HepG2 (cell line): ENCODE data around the gene CTNNBIP1. TPM values are rescaled to one million over a fixed set of nuclear protein-coding genes. Genes with fewer than 3 reads are reported as not detected.
A peak's percentile ranks its signal among the peaks of the same experiment; 100 is the strongest.

Experiments used
- ATAC-seq: fragments of 200-7000 bp; cut with Tn5 transposase; 3 replicates; pipeline ENCODE4 v1.9.1; 2020; ENCODE audit warnings: mild to moderate bottlenecking, moderate library complexity
- BruUV-seq: library from RNA; stranded (reverse); fragments of 400-500 nt; replicated peaks from 2 replicates; lab custom pipeline; 2021; lab: Mats Ljungman, UMichigan
- CTCF ChIA-PET: fragments of 300-600 bp; formaldehyde crosslinking; extraction: SDS; loops from one replicate; lab custom pipeline; 2021; ENCODE audit warnings: low total read pairs, inconsistent platforms, low intra/inter-chr PET ratio; lab: Yijun Ruan, JAX
- POLR2A ChIA-PET: fragments of 350-600 bp; sonication (Branson Sonifier 250); formaldehyde crosslinking; loops from one replicate; lab custom pipeline; 2020; ENCODE audit warnings: antibody characterized with exemption, inconsistent platforms; lab: Yijun Ruan, JAX
- DNase-seq: peaks from one replicate; pipeline ENCODE4 v3.0.0-alpha.2; 2015; ENCODE audit warnings: low spot score
- FAIRE-seq: peaks from 3 replicates; lab custom pipeline; 2011; peaks lifted over from hg19 to GRCh38; lab: Jason Lieb, UNC
- H2AFZ ChIP-seq: one replicate; pipeline ENCODE4 v1.6.1; 2011; ENCODE audit warnings: low read length, inconsistent platforms
- H3K27ac ChIP-seq: fragments of 300-600 bp; 3 replicates; pipeline ENCODE4 v1.8.0; 2011; ENCODE audit warnings: mixed run types, mild to moderate bottlenecking, mixed read lengths, low read length, inconsistent platforms; ENCODE audit not compliant: insufficient read depth; ENCODE audit errors: extremely low read length
- H3K27me3 ChIP-seq, 2 experiments: fragments of 200-600 bp in 1 of 2; 2 replicates in 1 of 2; 3 replicates in 1 of 2; pipeline versions ENCODE4 v1.6.0 to v1.8.0; 2011; ENCODE audit warnings: low read length in 2 of 2, mild to moderate bottlenecking in 2 of 2, moderate library complexity in 2 of 2, inconsistent platforms in 1 of 2; ENCODE audit not compliant: insufficient read depth in 2 of 2, control insufficient read depth in 1 of 2
- H3K36me3 ChIP-seq, 2 experiments: fragments of 200-600 bp in 1 of 2; replicated peaks in 1 of 2; 2 replicates in 1 of 2; 3 replicates in 1 of 2; pipeline versions ENCODE4 v1.5.1 to v1.8.0; 2011; ENCODE audit warnings: low read length in 2 of 2, inconsistent platforms in 1 of 2; ENCODE audit not compliant: insufficient read depth in 2 of 2, control insufficient read depth in 1 of 2
- H3K4me1 ChIP-seq: 2 replicates; pipeline ENCODE4 v1.5.1; 2012; ENCODE audit warnings: low read length, inconsistent platforms; ENCODE audit not compliant: insufficient read depth
- H3K4me2 ChIP-seq: 2 replicates; pipeline ENCODE4 v1.6.0; 2011; ENCODE audit warnings: low read depth, low read length, inconsistent platforms
- H3K4me3 ChIP-seq, 3 experiments: fragments of 200-600 bp in 1 of 3; sonication (generic), shearing (Covaris generic) in 1 of 3; replicated peaks in 1 of 3; 2 replicates each; pipeline ENCODE4 v1.5.1; 2011 to 2016; ENCODE audit warnings: low read length in 3 of 3, inconsistent platforms in 2 of 3, low read depth in 2 of 3, mild to moderate bottlenecking in 2 of 3, control low read depth in 1 of 3, mixed read lengths in 1 of 3; ENCODE audit not compliant: insufficient read depth in 1 of 3
- H3K79me2 ChIP-seq: one replicate; pipeline ENCODE4 v1.6.1; 2011; ENCODE audit warnings: low read length, inconsistent platforms; ENCODE audit not compliant: insufficient read depth
- H3K9ac ChIP-seq: 2 replicates; pipeline ENCODE4 v1.6.0; 2011; ENCODE audit warnings: mild to moderate bottlenecking, low read depth, low read length, inconsistent platforms; ENCODE audit not compliant: insufficient read depth
- H3K9me3 ChIP-seq: 2 replicates; pipeline ENCODE4 v1.5.1; 2012; ENCODE audit warnings: mild to moderate bottlenecking, low read length
- H4K20me1 ChIP-seq: 2 replicates; pipeline ENCODE4 v1.6.0; 2011; ENCODE audit warnings: inconsistent platforms, mild to moderate bottlenecking, low read length, moderate library complexity; ENCODE audit not compliant: insufficient read depth
- ZBTB33 ChIP-seq: sonication (generic); formaldehyde crosslinking; IDR thresholded peaks from 2 replicates; pipeline ENCODE4 v1.4.0; 2020; ENCODE audit warnings: missing genetic modification reagents
- ZNF614 ChIP-seq: IDR thresholded peaks from 2 replicates; pipeline ENCODE4 v1.6.1; 2018; ENCODE audit warnings: missing biosample characterization, missing genetic modification reagents, inconsistent platforms, borderline replicate concordance
- ZNF687 ChIP-seq: sonication (generic); formaldehyde crosslinking; IDR thresholded peaks from 2 replicates; pipeline ENCODE4 v1.5.1; 2020; ENCODE audit warnings: mild to moderate bottlenecking, missing genetic modification reagents, moderate library complexity
- WGBS: methylation state at CpG from one replicate; pipeline ENCODE4 v1.1.6; 2017; ENCODE audit warnings: low lambda C conversion rate; 5-methylcytosine and 5-hydroxymethylcytosine counted together
- in situ Hi-C: cut with HindIII; loops from 2 replicates; pipeline ENCODE4 v1.10.0; 2017; ENCODE audit warnings: low pct_unique_long_range_greater_than_20kb; ENCODE audit not compliant: extremely low pct_ligation_motif_present
- intact Hi-C: fragments of 100-400 bp; cut with micrococcal nuclease; formaldehyde crosslinking; loops from one replicate; pipeline ENCODE4 v1.10.0; 2022; ENCODE audit not compliant: unreplicated experiment
- polyA plus RNA-seq, 8 experiments: library from polyadenylated mRNA; depleted of rRNA in 3 of 8; stranded (reverse) in 7 of 8; unstranded in 1 of 8; fragments of >200 nt; fragmentation: Illumina TruSeq in 4 of 8; extraction: Trizol in 4 of 8; gene quantifications; 2 replicates each; pipeline versions ENCODE4 v1.2.1 to v1.2.3, GENCODE V29; 2011 to 2016; ENCODE audit warnings: low read depth in 4 of 8, missing spikeins in 1 of 8, mixed read lengths in 1 of 8; ENCODE audit not compliant: insufficient read depth in 1 of 8
- total RNA-seq, 5 experiments: library from RNA; depleted of rRNA; stranded (reverse); fragments of >200 nt; fragmentation: Illumina TruSeq; extraction: Trizol; gene quantifications; 2 replicates each; pipeline ENCODE4 v1.2.3, GENCODE V29; 2016; ENCODE audit warnings: low read depth in 1 of 5

The CTNNBIP1 gene
- total and polyA plus RNA-seq, 2 of the 13 experiments (the other 11 are each of a cell fraction or from before 2014, with no cell fraction given): 71.7 to 83.0 TPM

- Histone ChIP-seq H3K4me2 (peak overlapping the region; percentile 68), H3K36me3 (no peaks in the 10 kb centered on the region), H3K9me3 (no peaks in the 10 kb centered on the region), H3K9ac (no peak overlapping the region), H2AFZ (no peak overlapping the region), H3K4me1 (peaks cover 38% of the 10 kb centered on the region), H3K4me3 (peak overlapping the region; percentile 15 to 59 (median 37); a peak in 4 of 6 replicates), H3K27me3 (peaks cover 0 to 4% of the 10 kb centered on the region in 2 experiments; a peak in 1 of 5 replicates), H3K27ac (no peak overlapping the region), H3K79me2 (peaks cover 4% of the 10 kb centered on the region), H4K20me1 (0 out of 2 replicates have a peak, but pooled peaks cover 3% of the 10 kb centered on the region)
- intact Hi-C loops: loop anchor here (5.0 kb wide), 1 partner anchor 45 kb away; no protein-coding TSS in a partner anchor
- BruUV-seq: no TSS peak
- TF ChIP-seq ZNF687 (CRISPR knock-in tag): peak; percentile 54
- TF ChIP-seq ZBTB33 (CRISPR knock-in tag): peak; percentile 46; the same call in 1 of the 2 replicates
- no peak for TF ChIP-seq ZNF614 (CRISPR knock-in tag)
- ChIA-PET POLR2A (interaction anchor here (1.2 to 1.7 kb wide), 2 partner anchors 8 to 110 kb away, joined by 3 to 6 read pairs; no protein-coding TSS in a partner anchor), CTCF (no interaction called here)
- no peak for FAIRE-seq
- 33% methylated on average over 20 of the region's 24 CpGs for WGBS
- ATAC-seq: peak; percentile 8; the same call in 1 of the 3 replicates
- DNase-seq: no peak
- in situ Hi-C loops: no loop called here
These were observed 82.4 kb downstream of the CTNNBIP1 start for GRCh38 chr1:9827558-9828185.
